Measurements from ENCODE around the gene FGD2. TPM values are rescaled to one million over a fixed set of nuclear protein-coding genes. Genes with fewer than 3 reads are reported as not detected.

Gene FGD2
- total and polyA plus RNA-seq, 5 donors from 2014 or later = 0.21 to 1.9 (median 0.60) TPM; not detected in 1

DNA sequence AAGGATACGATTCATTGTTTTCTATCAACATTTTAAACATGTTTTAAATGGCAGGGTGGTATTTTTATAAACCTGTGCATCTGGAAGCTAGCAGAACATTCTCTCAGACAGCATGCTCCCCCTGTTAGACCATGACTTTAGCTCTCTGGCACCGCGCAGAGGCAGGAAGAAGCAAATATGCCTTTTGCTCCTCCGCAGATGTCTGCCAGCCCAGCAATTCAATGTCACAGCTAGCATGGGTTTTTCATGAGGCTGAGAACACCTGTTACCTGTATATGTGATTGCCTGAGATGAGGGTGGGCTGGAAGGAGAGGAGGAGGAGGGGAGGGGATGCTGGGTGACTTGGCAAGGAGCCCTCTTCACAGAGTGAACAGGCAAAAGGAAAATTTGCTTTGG lies 26.1 kb upstream of the FGD2 start:
- H3K36me3 Mint-ChIP-seq = peaks cover 43% of the 10 kb centered on the region
- no peaks in the 10 kb centered on the region for H3K27me3 Mint-ChIP-seq
- H3K27ac ChIP-seq (ENCODE audit: insufficient read depth, low read length, poor library complexity, severe bottlenecking) = peak overlapping the region; percentile 19

DNA sequence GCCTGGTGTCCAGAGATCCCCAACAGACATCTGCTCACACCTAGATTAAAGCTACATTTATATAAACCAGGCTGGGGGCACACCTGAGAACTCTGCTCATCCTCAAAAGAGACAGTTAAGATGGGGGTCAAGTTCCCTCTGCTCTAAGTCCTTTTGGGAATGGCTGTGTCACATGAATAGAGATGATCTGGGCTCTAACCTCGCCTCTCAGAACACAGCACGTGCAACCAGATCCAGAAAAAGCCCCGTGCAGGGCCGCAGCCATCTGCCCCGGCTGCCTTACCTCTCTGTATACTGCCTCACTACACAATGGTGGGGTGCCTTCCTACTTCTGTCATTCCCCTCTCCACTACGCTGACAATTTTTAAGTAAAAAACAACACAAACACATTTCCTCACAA lies 25.3 kb upstream of the FGD2 start:
- Histone ChIP-seq H3K27ac (ENCODE audit: insufficient read depth, low read length, poor library complexity, severe bottlenecking) (no peak overlapping the region), H3K27me3 (ENCODE audit: control insufficient read depth, insufficient read depth, low read length) (no peaks in the 10 kb centered on the region), H3K4me3 (ENCODE audit: low read depth, low read length) (no peak overlapping the region), H3K4me1 (ENCODE audit: control insufficient read depth, insufficient read depth, low read length, poor library complexity, severe bottlenecking) (peaks cover 46% of the 10 kb centered on the region), H3K36me3 (ENCODE audit: control insufficient read depth, insufficient read depth, low read length) (peaks cover 63% of the 10 kb centered on the region), H3K9me3 (ENCODE audit: control insufficient read depth in 2 of 2, low read length in 2 of 2) (no peaks in the 10 kb centered on the region)
- ATAC-seq (ENCODE audit: low read depth in 2 of 2) (no peak), DNase-seq (no peak)
- peak overlapping the region in 2 of 3 donors; percentile 54 to 82 for H3K27ac Mint-ChIP-seq
- H3K4me1 Mint-ChIP-seq = peaks cover 0 to 38% (median 26%) of the 10 kb centered on the region in 4 donors
- peaks cover 39% of the 10 kb centered on the region for H3K36me3 Mint-ChIP-seq
- H3K4me3 Mint-ChIP-seq = peak overlapping the region in 2 of 4 donors; percentile 18 to 46
- H3K9me3 Mint-ChIP-seq = no peaks in the 10 kb centered on the region
- H3K27me3 Mint-ChIP-seq = no peaks in the 10 kb centered on the region

More for the DNA sequence above, 26.1 kb upstream of the FGD2 start:
- ATAC-seq (ENCODE audit: low read depth in 2 of 2) = peak in 1 of 2 donors; percentile 45
- Mint-ChIP-seq H3K27ac (peak overlapping the region; percentile 29 to 75 (median 74)), H3K9me3 (no peaks in the 10 kb centered on the region), H3K4me1 (peaks cover 0 to 38% (median 26%) of the 10 kb centered on the region in 4 donors), H3K4me3 (peak overlapping the region in 1 of 4 donors; percentile 4)
- no peaks in the 10 kb centered on the region for H3K9me3 ChIP-seq (ENCODE audit: control insufficient read depth in 2 of 2, low read length in 2 of 2)
- H3K36me3 ChIP-seq (ENCODE audit: control insufficient read depth, insufficient read depth, low read length) = peaks cover 71% of the 10 kb centered on the region
- DNase-seq = peak in 1 of 3 donors; percentile 57
- peaks cover 38% of the 10 kb centered on the region for H3K4me1 ChIP-seq (ENCODE audit: control insufficient read depth, insufficient read depth, low read length, poor library complexity, severe bottlenecking)
- H3K4me3 ChIP-seq (ENCODE audit: low read depth, low read length) = no peak overlapping the region
- H3K27me3 ChIP-seq (ENCODE audit: control insufficient read depth, insufficient read depth, low read length) = no peaks in the 10 kb centered on the region

GRCh38 chr6:36980876-36981619 lies 24.4 kb upstream of the FGD2 start:
- no peaks in the 10 kb centered on the region for H3K9me3 ChIP-seq (ENCODE audit: control insufficient read depth in 2 of 2, low read length in 2 of 2)
- no peak overlapping the region for H3K4me3 ChIP-seq (ENCODE audit: low read depth, low read length)
- peaks cover 54% of the 10 kb centered on the region for H3K36me3 ChIP-seq (ENCODE audit: control insufficient read depth, insufficient read depth, low read length)
- DNase-seq (no peak), ATAC-seq (ENCODE audit: low read depth in 2 of 2) (no peak)
- H3K27me3 ChIP-seq (ENCODE audit: control insufficient read depth, insufficient read depth, low read length) = no peaks in the 10 kb centered on the region
- peaks cover 0 to 38% (median 26%) of the 10 kb centered on the region in 4 donors for H3K4me1 Mint-ChIP-seq
- peaks cover 48% of the 10 kb centered on the region for H3K4me1 ChIP-seq (ENCODE audit: control insufficient read depth, insufficient read depth, low read length, poor library complexity, severe bottlenecking)
- H3K27ac Mint-ChIP-seq = peak overlapping the region in 1 of 3 donors; percentile 82
- H3K27ac ChIP-seq (ENCODE audit: insufficient read depth, low read length, poor library complexity, severe bottlenecking) = no peak overlapping the region
- peaks cover 34% of the 10 kb centered on the region for H3K36me3 Mint-ChIP-seq
- peaks cover 0 to 1% (median 0%) of the 10 kb centered on the region in 7 donors for H3K9me3 Mint-ChIP-seq
- peak overlapping the region in 2 of 4 donors; percentile 38 to 46 for H3K4me3 Mint-ChIP-seq
- no peaks in the 10 kb centered on the region for H3K27me3 Mint-ChIP-seq

DNA sequence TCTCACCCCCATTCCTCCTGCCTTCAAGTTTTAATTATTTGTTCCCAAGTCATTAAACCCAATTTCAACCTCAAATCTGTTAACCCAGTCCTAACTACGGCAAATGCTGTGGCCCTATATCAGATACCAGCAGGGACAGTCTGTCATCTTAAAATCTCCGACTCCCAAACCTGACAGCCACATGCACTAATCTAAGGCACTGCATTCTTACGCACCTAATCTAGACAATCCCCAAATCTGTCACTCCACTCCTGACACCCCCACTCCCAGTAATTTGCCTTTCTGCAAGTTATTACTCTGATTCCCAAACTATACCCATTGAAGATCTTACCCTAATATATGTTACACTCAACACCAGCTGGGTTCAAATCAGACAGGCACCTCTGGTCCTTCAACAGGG lies 21.9 kb upstream of the FGD2 start:
- Histone ChIP-seq H3K36me3 (ENCODE audit: control insufficient read depth, insufficient read depth, low read length) (peaks cover 29% of the 10 kb centered on the region), H3K27ac (ENCODE audit: insufficient read depth, low read length, poor library complexity, severe bottlenecking) (peak overlapping the region; percentile 24), H3K27me3 (ENCODE audit: control insufficient read depth, insufficient read depth, low read length) (no peaks in the 10 kb centered on the region), H3K4me1 (ENCODE audit: control insufficient read depth, insufficient read depth, low read length, poor library complexity, severe bottlenecking) (peaks cover 56% of the 10 kb centered on the region), H3K9me3 (ENCODE audit: control insufficient read depth in 2 of 2, low read length in 2 of 2) (no peaks in the 10 kb centered on the region), H3K4me3 (ENCODE audit: low read depth, low read length) (peak overlapping the region; percentile 90)
- Mint-ChIP-seq H3K4me3 (no peak overlapping the region), H3K27me3 (peaks cover 5% of the 10 kb centered on the region), H3K27ac (no peak overlapping the region), H3K4me1 (peaks cover 4 to 49% (median 35%) of the 10 kb centered on the region in 4 donors), H3K36me3 (peaks cover 26% of the 10 kb centered on the region), H3K9me3 (peaks cover 0 to 1% (median 0%) of the 10 kb centered on the region in 7 donors)
- DNase-seq = no peak
- ATAC-seq (ENCODE audit: low read depth in 2 of 2) = no peak

GRCh38 chr6:36984581-36985416 lies 20.7 kb upstream of the FGD2 start:
- Histone ChIP-seq H3K36me3 (ENCODE audit: control insufficient read depth, insufficient read depth, low read length) (peaks cover 18% of the 10 kb centered on the region), H3K27ac (ENCODE audit: insufficient read depth, low read length, poor library complexity, severe bottlenecking) (peak overlapping the region; percentile 79), H3K27me3 (ENCODE audit: control insufficient read depth, insufficient read depth, low read length) (no peaks in the 10 kb centered on the region), H3K4me1 (ENCODE audit: control insufficient read depth, insufficient read depth, low read length, poor library complexity, severe bottlenecking) (peaks cover 51% of the 10 kb centered on the region), H3K4me3 (ENCODE audit: low read depth, low read length) (peak overlapping the region; percentile 90), H3K9me3 (ENCODE audit: control insufficient read depth in 2 of 2, low read length in 2 of 2) (no peaks in the 10 kb centered on the region)
- ATAC-seq (ENCODE audit: low read depth in 2 of 2) = peak in 1 of 2 donors; percentile 6
- Mint-ChIP-seq H3K27ac (no peak overlapping the region), H3K9me3 (peaks cover 0 to 1% (median 0%) of the 10 kb centered on the region in 7 donors), H3K4me3 (no peak overlapping the region), H3K36me3 (peaks cover 16% of the 10 kb centered on the region), H3K4me1 (peaks cover 4 to 39% (median 27%) of the 10 kb centered on the region in 4 donors), H3K27me3 (peaks cover 10% of the 10 kb centered on the region)
- peak; percentile 51 to 64 (median 57) for DNase-seq

DNA sequence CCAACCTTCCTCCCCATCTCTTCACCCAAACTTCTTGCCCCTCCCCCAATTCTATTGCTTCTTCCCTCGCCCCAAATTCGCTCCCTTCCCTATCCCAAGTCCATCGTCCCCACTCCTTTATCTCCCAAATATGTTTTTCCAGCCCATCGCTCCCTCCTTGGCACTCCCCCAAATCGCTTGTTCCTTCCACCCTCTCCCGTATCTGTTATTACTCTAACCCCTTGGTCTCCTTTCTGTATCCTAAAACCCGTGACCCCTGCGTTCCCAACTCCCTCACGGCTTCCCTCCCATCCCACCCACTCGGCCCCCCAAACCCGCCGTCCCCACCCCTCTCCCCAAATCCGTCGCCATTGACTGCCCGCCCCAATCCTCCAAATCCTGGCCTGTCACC lies 20.0 kb upstream of the FGD2 start:
- no peak overlapping the region for H3K4me3 Mint-ChIP-seq
- peak in 1 of 3 donors; percentile 11 for DNase-seq

GRCh38 chr6:36985808-36986703 lies 19.4 kb upstream of the FGD2 start, which contains the start of gene MTCH1:
MTCH1 (minus strand) TSS chr6:36986196; CDS start chr6:36986173, 23 bp downstream.
- Mint-ChIP-seq H3K27me3 (peaks cover 23% of the 10 kb centered on the region), H3K36me3 (peaks cover 9% of the 10 kb centered on the region), H3K27ac (peak within 1 kb of the TSS; percentile 67 to 96 (median 91)), H3K4me1 (peaks cover 4 to 27% (median 20%) of the 10 kb centered on the region in 4 donors), H3K9me3 (peaks cover 0 to 1% (median 0%) of the 10 kb centered on the region in 7 donors), H3K4me3 (peak within 1 kb of the TSS; percentile 96 to 100 (median 98))
- Histone ChIP-seq H3K36me3 (ENCODE audit: control insufficient read depth, insufficient read depth, low read length) (peaks cover 15% of the 10 kb centered on the region), H3K27ac (ENCODE audit: insufficient read depth, low read length, poor library complexity, severe bottlenecking) (peak within 1 kb of the TSS; percentile 79), H3K4me1 (ENCODE audit: control insufficient read depth, insufficient read depth, low read length, poor library complexity, severe bottlenecking) (peaks cover 44% of the 10 kb centered on the region), H3K4me3 (ENCODE audit: low read depth, low read length) (peak within 1 kb of the TSS; percentile 90), H3K27me3 (ENCODE audit: control insufficient read depth, insufficient read depth, low read length) (no peaks in the 10 kb centered on the region), H3K9me3 (ENCODE audit: control insufficient read depth in 2 of 2, low read length in 2 of 2) (no peaks in the 10 kb centered on the region)
- peak; percentile 85 for ATAC-seq (ENCODE audit: low read depth in 2 of 2)
- peak; percentile 84 to 91 (median 90) for DNase-seq

More for the DNA sequence above, 20.0 kb upstream of the FGD2 start:
- Histone ChIP-seq H3K4me3 (ENCODE audit: low read depth, low read length) (peak overlapping the region; percentile 90), H3K9me3 (ENCODE audit: control insufficient read depth in 2 of 2, low read length in 2 of 2) (no peaks in the 10 kb centered on the region), H3K27ac (ENCODE audit: insufficient read depth, low read length, poor library complexity, severe bottlenecking) (peak overlapping the region; percentile 79), H3K27me3 (ENCODE audit: control insufficient read depth, insufficient read depth, low read length) (no peaks in the 10 kb centered on the region), H3K4me1 (ENCODE audit: control insufficient read depth, insufficient read depth, low read length, poor library complexity, severe bottlenecking) (peaks cover 50% of the 10 kb centered on the region), H3K36me3 (ENCODE audit: control insufficient read depth, insufficient read depth, low read length) (peaks cover 15% of the 10 kb centered on the region)
- Mint-ChIP-seq H3K4me1 (peaks cover 4 to 32% (median 24%) of the 10 kb centered on the region in 4 donors), H3K9me3 (peaks cover 0 to 1% (median 0%) of the 10 kb centered on the region in 7 donors), H3K27ac (no peak overlapping the region), H3K27me3 (peaks cover 16% of the 10 kb centered on the region), H3K36me3 (peaks cover 13% of the 10 kb centered on the region)
- no peak for ATAC-seq (ENCODE audit: low read depth in 2 of 2)

All from CD4-positive, CD25-positive, alpha-beta regulatory T cell (primary cell).